Endothelial cell of umbilical vein (primary cell): ENCODE results near the gene MYMK. TPM values are rescaled to one million over a fixed set of nuclear protein-coding genes. Genes with fewer than 3 reads are reported as not detected.

Experiments
- BruUV-seq: library from RNA; stranded (reverse); fragments of 400-500 nt; replicated peaks from 2 replicates; lab custom pipeline; 2021; lab: Mats Ljungman, UMichigan
- CTCF ChIA-PET: fragments of 300-600, 350-600 bp; sonication (Branson Sonifier 250); formaldehyde crosslinking; loops from one replicate; lab custom pipeline; 2021; ENCODE audit warnings: antibody characterized with exemption, inconsistent platforms; lab: Charles Lee
- POLR2A ChIA-PET: fragments of 300-600, 350-600 bp; sonication (Branson Sonifier 250); formaldehyde crosslinking; loops from one replicate; lab custom pipeline; 2021; ENCODE audit warnings: antibody characterized with exemption, inconsistent platforms; lab: Charles Lee
- DNase-seq: peaks from one replicate; pipeline ENCODE4 v3.0.0-alpha.2; 2011; ENCODE audit warnings: low read depth, low spot score
- FAIRE-seq: peaks from 2 replicates; lab custom pipeline; 2011; peaks lifted over from hg19 to GRCh38; lab: Jason Lieb, UNC
- H2AFZ ChIP-seq: 2 replicates; pipeline ENCODE4 v1.6.0; 2012; ENCODE audit warnings: low read depth, low read length, control low read depth, inconsistent platforms
- H3K27ac ChIP-seq: 2 replicates; pipeline ENCODE4 v1.5.1; 2011; ENCODE audit warnings: low read depth, mild to moderate bottlenecking, control low read depth, low read length, moderate library complexity; ENCODE audit not compliant: insufficient read depth
- H3K27me3 ChIP-seq, 2 experiments: 2 replicates each; pipeline versions ENCODE4 v1.6.0 to v1.6.1; 2011; ENCODE audit warnings: low read length in 2 of 2, mixed read lengths in 1 of 2; ENCODE audit not compliant: control insufficient read depth in 2 of 2, insufficient read depth in 2 of 2
- H3K36me3 ChIP-seq, 2 experiments: 2 replicates in 1 of 2; 3 replicates in 1 of 2; pipeline ENCODE4 v1.5.1; 2011; ENCODE audit warnings: low read length in 2 of 2, mild to moderate bottlenecking in 1 of 2, moderate library complexity in 1 of 2; ENCODE audit not compliant: control insufficient read depth in 2 of 2, insufficient read depth in 2 of 2; ENCODE audit errors: extremely low read depth in 1 of 2
- H3K4me1 ChIP-seq: 3 replicates; pipeline ENCODE4 v1.5.1; 2011; ENCODE audit warnings: mild to moderate bottlenecking, low read length; ENCODE audit not compliant: control insufficient read depth, insufficient read depth; ENCODE audit errors: extremely low read depth
- H3K4me2 ChIP-seq: 2 replicates; pipeline ENCODE4 v1.6.1; 2011; ENCODE audit warnings: low read length, control low read depth, mixed read lengths; ENCODE audit not compliant: insufficient read depth
- H3K4me3 ChIP-seq, 3 experiments: fragments of 200-600 bp in 1 of 3; sonication (generic), shearing (Covaris generic) in 1 of 3; replicated peaks in 1 of 3; 2 replicates each; pipeline ENCODE4 v1.5.1; 2011 to 2016; ENCODE audit warnings: control low read depth in 3 of 3, low read length in 3 of 3, mild to moderate bottlenecking in 2 of 3, inconsistent platforms in 1 of 3, low read depth in 1 of 3, moderate library complexity in 1 of 3; ENCODE audit not compliant: insufficient read depth in 1 of 3
- H3K79me2 ChIP-seq: 2 replicates; pipeline ENCODE4 v1.6.0; 2012; ENCODE audit warnings: low read length, inconsistent platforms; ENCODE audit not compliant: control insufficient read depth, insufficient read depth
- H3K9ac ChIP-seq: replicated peaks from 2 replicates; pipeline ENCODE3; 2011; ENCODE audit warnings: low read length, control low read depth; ENCODE audit not compliant: insufficient read depth; ENCODE audit errors: extremely low read depth
- H3K9me1 ChIP-seq: replicated peaks from 3 replicates; pipeline ENCODE4 v1.6.0; 2011; ENCODE audit warnings: mild to moderate bottlenecking, low read length; ENCODE audit not compliant: control insufficient read depth, insufficient read depth; ENCODE audit errors: extremely low read depth
- H3K9me3 ChIP-seq: replicated peaks from 2 replicates; pipeline ENCODE4 v1.5.1; 2012; ENCODE audit warnings: low read length, inconsistent platforms; ENCODE audit not compliant: control insufficient read depth, insufficient read depth
- H4K20me1 ChIP-seq: replicated peaks from 2 replicates; pipeline ENCODE3; 2011; ENCODE audit warnings: mild to moderate bottlenecking, low read length; ENCODE audit not compliant: control insufficient read depth, insufficient read depth; ENCODE audit errors: extremely low read depth
- EZH2 ChIP-seq: IDR thresholded peaks from 2 replicates; pipeline ENCODE4 v1.6.1; 2012; ENCODE audit warnings: borderline replicate concordance, low read depth, mild to moderate bottlenecking, moderate library complexity, low read length, inconsistent platforms; ENCODE audit not compliant: severe bottlenecking
- FOS ChIP-seq: IDR thresholded peaks from 2 replicates; pipeline ENCODE4 v1.6.1; 2011; ENCODE audit warnings: mild to moderate bottlenecking, low read length, moderate library complexity, borderline replicate concordance; ENCODE audit not compliant: insufficient read depth
- GATA2 ChIP-seq: IDR thresholded peaks from 2 replicates; pipeline ENCODE4 v1.7.0; 2011; ENCODE audit warnings: low read depth, mild to moderate bottlenecking, moderate library complexity, mixed read lengths, low read length; ENCODE audit not compliant: insufficient read length, insufficient read depth
- JUN ChIP-seq: IDR thresholded peaks from 2 replicates; pipeline ENCODE4 v1.6.1; 2011; ENCODE audit warnings: borderline replicate concordance, low read depth; ENCODE audit not compliant: insufficient read length, insufficient read depth
- MYC ChIP-seq: IDR thresholded peaks from one replicate; pipeline ENCODE4 v1.6.1; 2011; ENCODE audit warnings: mild to moderate bottlenecking, low read depth, low read length
- POLR2A ChIP-seq: IDR thresholded peaks from 2 replicates; pipeline ENCODE4 v1.6.1; 2012; ENCODE audit warnings: low read depth, mild to moderate bottlenecking, control low read depth, low read length
- POLR2AphosphoS5 ChIP-seq: IDR thresholded peaks from 2 replicates; pipeline ENCODE4 v1.6.1; 2012; ENCODE audit warnings: low read depth, mild to moderate bottlenecking, control low read depth, low read length, moderate library complexity; ENCODE audit not compliant: insufficient read depth
- dilution Hi-C: fragments of 300-500 bp; cut with MboI; formaldehyde crosslinking; loops from one replicate; pipeline ENCODE4 v1.15.0; 2019; ENCODE audit warnings: low sequenced_read_pairs; ENCODE audit not compliant: extremely low pct_ligation_motif_present
- intact Hi-C: fragments of 100-400 bp; cut with micrococcal nuclease; formaldehyde crosslinking; loops from one replicate; pipeline ENCODE4 v1.10.0; 2022
- polyA plus RNA-seq, 4 experiments: library from polyadenylated mRNA; depleted of rRNA in 3 of 4; stranded (reverse) in 3 of 4; unstranded in 1 of 4; fragments of >200 nt; gene quantifications; 2 replicates each; pipeline versions ENCODE4 v1.2.1 to v1.2.3, GENCODE V29; 2011 to 2012; ENCODE audit warnings: missing spikeins in 1 of 4
- total RNA-seq: library from RNA; stranded (reverse); gene quantifications from 2 replicates; pipeline ENCODE4 v1.2.3, GENCODE V29; 2021
- TF ChIP-seq, protein P1 (sequence below): IDR thresholded peaks from 2 replicates; pipeline ENCODE4 v1.6.1; 2011; ENCODE audit not compliant: insufficient read depth, insufficient read length
- TF ChIP-seq, protein P2 (sequence below), 2 donors: IDR thresholded peaks; 1 replicate in 1 of 2; 2 replicates in 1 of 2; pipeline ENCODE4 v1.5.1; 2011; ENCODE audit warnings: low read length in 2 of 2, mild to moderate bottlenecking in 2 of 2, moderate library complexity in 2 of 2, control low read depth in 1 of 2, inconsistent platforms in 1 of 2, low read depth in 1 of 2; ENCODE audit not compliant: insufficient read depth in 1 of 2; ENCODE audit errors: extremely low read depth in 1 of 2

Gene MYMK
- total and polyA plus RNA-seq, 2 donors (not counting 3 experiments of a cell fraction or from before 2014, with no cell fraction given) = not detected

- Histone ChIP-seq H3K79me2 (no peaks in the 10 kb centered on the region), H3K27me3 (no peaks in the 10 kb centered on the region), H3K9me1 (no peaks in the 10 kb centered on the region), H2AFZ (no peak overlapping the region), H3K36me3 (no peaks in the 10 kb centered on the region), H3K4me2 (no peak overlapping the region), H3K4me3 (no peak overlapping the region), H4K20me1 (no peaks in the 10 kb centered on the region), H3K9ac (no peak overlapping the region), H3K9me3 (no peaks in the 10 kb centered on the region), H3K27ac (no peak overlapping the region), H3K4me1 (no peaks in the 10 kb centered on the region)
- CTCF ChIA-PET = no interaction called here
- intact Hi-C loops = no loop called here
- no peak for FAIRE-seq
- dilution Hi-C loops = no loop called here
- DNase-seq = no peak
- no TSS peak for BruUV-seq
- POLR2A ChIA-PET = no interaction called here
- TF ChIP-seq, protein P1, sequence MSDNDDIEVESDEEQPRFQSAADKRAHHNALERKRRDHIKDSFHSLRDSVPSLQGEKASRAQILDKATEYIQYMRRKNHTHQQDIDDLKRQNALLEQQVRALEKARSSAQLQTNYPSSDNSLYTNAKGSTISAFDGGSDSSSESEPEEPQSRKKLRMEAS = no peak
- TF ChIP-seq, protein P2, sequence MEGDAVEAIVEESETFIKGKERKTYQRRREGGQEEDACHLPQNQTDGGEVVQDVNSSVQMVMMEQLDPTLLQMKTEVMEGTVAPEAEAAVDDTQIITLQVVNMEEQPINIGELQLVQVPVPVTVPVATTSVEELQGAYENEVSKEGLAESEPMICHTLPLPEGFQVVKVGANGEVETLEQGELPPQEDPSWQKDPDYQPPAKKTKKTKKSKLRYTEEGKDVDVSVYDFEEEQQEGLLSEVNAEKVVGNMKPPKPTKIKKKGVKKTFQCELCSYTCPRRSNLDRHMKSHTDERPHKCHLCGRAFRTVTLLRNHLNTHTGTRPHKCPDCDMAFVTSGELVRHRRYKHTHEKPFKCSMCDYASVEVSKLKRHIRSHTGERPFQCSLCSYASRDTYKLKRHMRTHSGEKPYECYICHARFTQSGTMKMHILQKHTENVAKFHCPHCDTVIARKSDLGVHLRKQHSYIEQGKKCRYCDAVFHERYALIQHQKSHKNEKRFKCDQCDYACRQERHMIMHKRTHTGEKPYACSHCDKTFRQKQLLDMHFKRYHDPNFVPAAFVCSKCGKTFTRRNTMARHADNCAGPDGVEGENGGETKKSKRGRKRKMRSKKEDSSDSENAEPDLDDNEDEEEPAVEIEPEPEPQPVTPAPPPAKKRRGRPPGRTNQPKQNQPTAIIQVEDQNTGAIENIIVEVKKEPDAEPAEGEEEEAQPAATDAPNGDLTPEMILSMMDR (IDR thresholded peaks at IDR 0.05; ENCODE audit: extremely low read depth in 1 of 2, insufficient read depth in 1 of 2, low read depth in 1 of 2, low read length in 2 of 2) = no peak
- TF ChIP-seq POLR2AphosphoS5 = no peak
- no peak for TF ChIP-seq JUN
These were observed 42.1 kb upstream of the MYMK start for GRCh38 chr9:133566817-133567216.

GRCh38 chr9:133566382-133566781, 41.6 kb upstream of the MYMK start:
- CTCF ChIA-PET = no interaction called here
- no peaks in the 10 kb centered on the region for H3K4me1 ChIP-seq
- POLR2A ChIA-PET = no interaction called here

More at GRCh38 chr9:133566382-133566781, 41.6 kb upstream of the MYMK start:
- no peaks in the 10 kb centered on the region for H3K27me3 ChIP-seq
- no TSS peak for BruUV-seq
- no peak overlapping the region for H3K27ac ChIP-seq
- H2AFZ ChIP-seq = no peak overlapping the region
- no peaks in the 10 kb centered on the region for H3K79me2 ChIP-seq
- TF ChIP-seq POLR2AphosphoS5 = no peak
- no peak for TF ChIP-seq POLR2A
- no peak for TF ChIP-seq FOS
- no peak for TF ChIP-seq EZH2
- TF ChIP-seq GATA2 = no peak
- TF ChIP-seq, protein P2 (IDR thresholded peaks at IDR 0.05; ENCODE audit: extremely low read depth in 1 of 2, insufficient read depth in 1 of 2, low read depth in 1 of 2, low read length in 2 of 2) = no peak
- TF ChIP-seq MYC = no peak
- TF ChIP-seq, protein P1 = no peak
- TF ChIP-seq JUN = no peak
- no peaks in the 10 kb centered on the region for H3K36me3 ChIP-seq
- no peaks in the 10 kb centered on the region for H3K9me3 ChIP-seq
- no peak overlapping the region for H3K9ac ChIP-seq
- intact Hi-C loops (no loop called here), dilution Hi-C loops (no loop called here)
- H3K9me1 ChIP-seq = no peaks in the 10 kb centered on the region
- no peaks in the 10 kb centered on the region for H4K20me1 ChIP-seq
- H3K4me2 ChIP-seq = no peak overlapping the region
- DNase-seq (no peak), FAIRE-seq (no peak)
- H3K4me3 ChIP-seq = no peak overlapping the region
